Upper lobe of left lung (tissue), 6 donors: Measurements from ENCODE around the gene EFHB. TPM values are rescaled to one million over a fixed set of nuclear protein-coding genes. Genes with fewer than 3 reads are reported as not detected.
"Not testable (repeated sequence)": the region's sequence is repeated elsewhere in the genome, so short reads cannot be mapped to it uniquely, and the experiment has no call there.

Experiments
- ATAC-seq, 2 donors: fragments of 200-7000 bp; cut with Tn5 transposase; one replicate each; pipeline ENCODE4 v1.9.1; 2022; ENCODE audit warnings: mild to moderate bottlenecking in 2 of 2, moderate library complexity in 2 of 2; ENCODE audit not compliant: low FRiP score in 2 of 2
- DNase-seq, 2 donors: peaks; one replicate each; pipeline ENCODE4 v3.0.0-alpha.2; 2019 to 2020
- H3K27ac ChIP-seq, 4 donors: fragments of 200-600 bp; sonication (generic); one replicate each; pipeline ENCODE4 v1.5.1; 2016 to 2019
- H3K27me3 ChIP-seq, 4 donors: fragments of 200-600 bp; sonication (generic); one replicate each; pipeline ENCODE4 v1.5.1; 2017 to 2019
- H3K36me3 ChIP-seq, 4 donors: fragments of 200-600 bp; sonication (generic); one replicate each; pipeline ENCODE4 v1.5.1; 2016 to 2019
- H3K4me1 ChIP-seq, 4 donors: fragments of 200-600 bp; sonication (generic); one replicate each; pipeline ENCODE4 v1.5.1; 2018 to 2019
- H3K4me3 ChIP-seq, 4 donors: fragments of 200-600 bp; sonication (generic); one replicate each; pipeline ENCODE4 v1.5.1; 2017 to 2019; ENCODE audit warnings: mild to moderate bottlenecking in 2 of 4, moderate library complexity in 1 of 4
- H3K9me3 ChIP-seq, 4 donors: fragments of 200-600 bp; sonication (generic); one replicate each; pipeline ENCODE4 v1.5.1; 2018 to 2019
- CTCF ChIP-seq, 6 experiments: fragments of 450-650 bp in 4 of 6; fragments of 200-600 bp in 2 of 6; sonication (generic) in 2 of 6; IDR thresholded peaks; one replicate each; pipeline ENCODE4 v1.5.1; 2016 to 2019; ENCODE audit warnings: antibody characterized with exemption in 6 of 6
- EP300 ChIP-seq, 4 donors: sonication (generic); formaldehyde crosslinking; IDR thresholded peaks; one replicate each; pipeline ENCODE4 v1.5.1; 2017; ENCODE audit warnings: antibody characterized with exemption in 4 of 4, control low read depth in 2 of 4
- POLR2A ChIP-seq, 4 donors: fragments of 450-650 bp; IDR thresholded peaks; one replicate each; pipeline ENCODE4 v1.5.1; 2016 to 2017; ENCODE audit warnings: antibody characterized with exemption in 4 of 4, mild to moderate bottlenecking in 2 of 4
- POLR2AphosphoS5 ChIP-seq, 2 donors: sonication (generic); formaldehyde crosslinking; IDR thresholded peaks; one replicate each; pipeline ENCODE4 v1.5.1; 2017; ENCODE audit warnings: antibody characterized with exemption in 2 of 2
- WGBS, 2 donors: methylation state at CpG; one replicate each; pipeline ENCODE4 v1.1.5; 2017 to 2018; 5-methylcytosine and 5-hydroxymethylcytosine counted together
- total RNA-seq, 6 donors: library from RNA; depleted of rRNA in 4 of 6; stranded (reverse); fragments of >200 nt in 4 of 6; gene quantifications; one replicate each; pipeline versions ENCODE4 v1.1.0 to v1.2.1, GENCODE V29; 2016 to 2021
- donor health status: DM: no; HTN: no; CAD: no; lungs with moderate emphysema.
- donor health status: DM: no; HTN: yes; CAD: no; lungs with severe emphysema.

EFHB gene
- total RNA-seq, 6 donors from 2014 or later: 0.17 to 15.7 (median 2.9) TPM

DNA sequence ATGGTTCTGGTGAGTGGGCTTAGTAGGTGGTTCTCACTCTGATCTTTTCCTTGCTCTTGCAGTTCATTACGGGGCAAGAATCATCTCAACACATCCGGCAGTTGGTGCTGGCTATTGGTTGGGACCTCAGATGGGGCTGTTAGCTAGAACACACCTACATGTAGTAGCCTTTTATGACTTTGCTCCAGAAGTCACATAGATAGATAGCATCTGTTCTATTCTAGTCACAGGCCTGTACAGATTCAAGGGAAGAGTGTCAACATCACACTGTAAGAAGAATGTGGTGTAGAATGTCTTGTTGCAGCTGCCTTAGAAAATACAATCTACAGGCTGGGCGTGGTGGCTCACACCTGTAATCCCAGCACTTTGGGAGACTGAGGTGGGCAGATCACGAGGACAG, 27.9 kb upstream of the EFHB start:
- no peaks in the 10 kb centered on the region for H3K9me3 ChIP-seq
- H3K4me3 ChIP-seq: no peak overlapping the region
- no peak overlapping the region for H3K27ac ChIP-seq
- H3K4me1 ChIP-seq: peaks cover 8 to 35% (median 20%) of the 10 kb centered on the region in 4 donors
- H3K36me3 ChIP-seq: no peaks in the 10 kb centered on the region
- DNase-seq (no peak), ATAC-seq (no peak)
- TF ChIP-seq POLR2A (IDR thresholded peaks at IDR 0.05): no peak
- no peak for TF ChIP-seq EP300 (IDR thresholded peaks at IDR 0.05)
- no peak for TF ChIP-seq CTCF (IDR thresholded peaks at IDR 0.05)
- TF ChIP-seq POLR2AphosphoS5 (IDR thresholded peaks at IDR 0.05): no peak
- H3K27me3 ChIP-seq: no peaks in the 10 kb centered on the region
- whole genome bisulfite sequencing, 2 donors: 95 to 97% methylated on average over 4 of the region's 4 CpGs

GRCh38 chr3:19960696-19961095, 26.7 kb upstream of the EFHB start:
- DNase-seq (no peak), ATAC-seq (no peak)
- no peak for TF ChIP-seq EP300 (IDR thresholded peaks at IDR 0.05)
- TF ChIP-seq CTCF (IDR thresholded peaks at IDR 0.05): no peak
- no peak for TF ChIP-seq POLR2A (IDR thresholded peaks at IDR 0.05)
- H3K36me3 ChIP-seq: peaks cover 0 to 5% (median 1%) of the 10 kb centered on the region in 4 donors
- H3K4me1 ChIP-seq: peaks cover 9 to 36% (median 19%) of the 10 kb centered on the region in 4 donors
- no peak overlapping the region for H3K27ac ChIP-seq
- H3K4me3 ChIP-seq: no peak overlapping the region
- no peaks in the 10 kb centered on the region for H3K9me3 ChIP-seq
- WGBS, 2 donors: 66 to 71% methylated on average over 4 of the region's 4 CpGs
- H3K27me3 ChIP-seq: no peaks in the 10 kb centered on the region

DNA sequence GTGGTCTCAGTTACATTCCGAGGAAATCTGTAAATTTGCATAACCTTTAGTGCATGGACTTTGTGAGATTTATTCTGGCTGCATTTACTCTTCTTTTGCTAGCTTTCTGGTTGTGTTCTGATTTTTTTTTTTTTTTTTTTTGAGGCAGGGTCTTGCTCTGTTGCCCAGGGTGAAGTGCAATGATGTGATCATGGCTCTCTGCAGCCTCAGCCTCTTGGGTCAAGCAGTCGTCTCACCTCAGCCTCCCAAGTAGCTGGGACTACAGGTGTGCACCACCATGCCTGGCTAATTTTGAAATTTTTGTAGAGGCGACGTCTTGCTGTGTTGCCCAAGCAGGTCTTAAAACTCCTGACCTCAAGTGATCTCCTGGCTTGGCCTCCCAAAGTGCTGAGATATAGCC, 25.5 kb upstream of the EFHB start:
- DNase-seq (no peak), ATAC-seq (no peak)
- Histone ChIP-seq H3K4me3 (no peak overlapping the region), H3K27me3 (no peaks in the 10 kb centered on the region), H3K36me3 (peaks cover 0 to 16% (median 8%) of the 10 kb centered on the region in 4 donors), H3K27ac (no peak overlapping the region), H3K9me3 (no peaks in the 10 kb centered on the region), H3K4me1 (peaks cover 9 to 39% (median 19%) of the 10 kb centered on the region in 4 donors)
- 70 to 72% methylated on average over 4 of the region's 4 CpGs for WGBS, 2 donors
- TF ChIP-seq POLR2AphosphoS5 (IDR thresholded peaks at IDR 0.05) (no peak), EP300 (IDR thresholded peaks at IDR 0.05) (no peak), POLR2A (IDR thresholded peaks at IDR 0.05) (no peak)

DNA sequence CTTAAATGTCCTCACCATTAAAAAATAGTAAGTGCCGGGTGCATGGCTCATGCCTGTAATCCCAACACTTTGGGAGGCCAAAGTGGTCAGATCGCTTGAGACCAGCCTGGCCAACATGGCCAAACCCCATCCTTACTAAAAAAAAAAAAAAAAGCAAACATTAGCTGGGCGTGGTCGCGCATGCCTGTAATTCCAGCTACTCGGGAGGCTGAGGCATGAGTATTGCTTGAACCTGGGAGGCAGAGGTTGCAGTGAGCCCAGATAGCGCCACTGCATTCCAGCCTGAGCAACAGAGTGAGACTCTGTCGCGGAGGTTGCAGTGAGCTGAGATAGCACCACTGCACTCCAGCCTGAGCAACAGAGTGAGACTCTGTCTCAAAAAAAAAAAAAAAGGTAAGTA, 23.3 kb upstream of the EFHB start:
- not testable (repeated sequence) for ATAC-seq, H3K27ac ChIP-seq, DNase-seq, H3K9me3 ChIP-seq, H3K4me3 ChIP-seq, H3K27me3 ChIP-seq
- H3K4me1 ChIP-seq: peaks cover 10 to 44% (median 14%) of the 10 kb centered on the region in 4 donors
- 85 to 94% methylated on average over 9 of the region's 9 CpGs for WGBS, 2 donors
- peaks cover 0 to 36% (median 13%) of the 10 kb centered on the region in 4 donors for H3K36me3 ChIP-seq

GRCh38 chr3:19954676-19955075, 20.7 kb upstream of the EFHB start:
- peaks cover 19 to 41% (median 28%) of the 10 kb centered on the region in 4 donors for H3K4me1 ChIP-seq
- DNase-seq: no peak
- no peak for ATAC-seq
- 99 to 100% methylated on average over 4 of the region's 4 CpGs for WGBS, 2 donors
- H3K4me3 ChIP-seq: no peak overlapping the region
- no peaks in the 10 kb centered on the region for H3K27me3 ChIP-seq
- no peaks in the 10 kb centered on the region for H3K9me3 ChIP-seq
- H3K36me3 ChIP-seq: peaks cover 0 to 55% (median 21%) of the 10 kb centered on the region in 4 donors
- TF ChIP-seq POLR2A (IDR thresholded peaks at IDR 0.05) (no peak), EP300 (IDR thresholded peaks at IDR 0.05) (no peak), CTCF (IDR thresholded peaks at IDR 0.05) (no peak), POLR2AphosphoS5 (IDR thresholded peaks at IDR 0.05) (no peak)
- no peak overlapping the region for H3K27ac ChIP-seq

GRCh38 chr3:19950316-19950715, 16.3 kb upstream of the EFHB start:
- H3K9me3 ChIP-seq: no peaks in the 10 kb centered on the region
- peaks cover 31 to 54% (median 38%) of the 10 kb centered on the region in 4 donors for H3K4me1 ChIP-seq
- no peak for DNase-seq
- H3K27me3 ChIP-seq: no peaks in the 10 kb centered on the region
- 82 to 89% methylated on average over 2 of the region's 2 CpGs for WGBS, 2 donors
- TF ChIP-seq CTCF (IDR thresholded peaks at IDR 0.05) (no peak), EP300 (IDR thresholded peaks at IDR 0.05) (no peak), POLR2AphosphoS5 (IDR thresholded peaks at IDR 0.05) (no peak), POLR2A (IDR thresholded peaks at IDR 0.05) (no peak)
- H3K36me3 ChIP-seq: peaks cover 0 to 46% (median 17%) of the 10 kb centered on the region in 4 donors
- H3K4me3 ChIP-seq: no peak overlapping the region
- no peak overlapping the region for H3K27ac ChIP-seq
- ATAC-seq: no peak
